22Rv1 (cell line): Measurements from ENCODE around the gene CD99L2.

Experiments
- H3K27ac ChIP-seq: fragments of 450-650 bp; 2 replicates; pipeline ENCODE4 v1.5.1; 2017
- ZFX ChIP-seq: fragments of 450-650 bp; IDR thresholded peaks from 2 replicates; pipeline ENCODE4 v1.6.1; 2017; ENCODE audit warnings: antibody characterized with exemption, borderline replicate concordance
- TF ChIP-seq, protein P1 (sequence below): fragments of 450-650 bp; IDR thresholded peaks from 2 replicates; pipeline ENCODE4 v1.5.1; 2017; ENCODE audit warnings: mild to moderate bottlenecking

Gene CD99L2, protein sequence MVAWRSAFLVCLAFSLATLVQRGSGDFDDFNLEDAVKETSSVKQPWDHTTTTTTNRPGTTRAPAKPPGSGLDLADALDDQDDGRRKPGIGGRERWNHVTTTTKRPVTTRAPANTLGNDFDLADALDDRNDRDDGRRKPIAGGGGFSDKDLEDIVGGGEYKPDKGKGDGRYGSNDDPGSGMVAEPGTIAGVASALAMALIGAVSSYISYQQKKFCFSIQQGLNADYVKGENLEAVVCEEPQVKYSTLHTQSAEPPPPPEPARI

DNA sequence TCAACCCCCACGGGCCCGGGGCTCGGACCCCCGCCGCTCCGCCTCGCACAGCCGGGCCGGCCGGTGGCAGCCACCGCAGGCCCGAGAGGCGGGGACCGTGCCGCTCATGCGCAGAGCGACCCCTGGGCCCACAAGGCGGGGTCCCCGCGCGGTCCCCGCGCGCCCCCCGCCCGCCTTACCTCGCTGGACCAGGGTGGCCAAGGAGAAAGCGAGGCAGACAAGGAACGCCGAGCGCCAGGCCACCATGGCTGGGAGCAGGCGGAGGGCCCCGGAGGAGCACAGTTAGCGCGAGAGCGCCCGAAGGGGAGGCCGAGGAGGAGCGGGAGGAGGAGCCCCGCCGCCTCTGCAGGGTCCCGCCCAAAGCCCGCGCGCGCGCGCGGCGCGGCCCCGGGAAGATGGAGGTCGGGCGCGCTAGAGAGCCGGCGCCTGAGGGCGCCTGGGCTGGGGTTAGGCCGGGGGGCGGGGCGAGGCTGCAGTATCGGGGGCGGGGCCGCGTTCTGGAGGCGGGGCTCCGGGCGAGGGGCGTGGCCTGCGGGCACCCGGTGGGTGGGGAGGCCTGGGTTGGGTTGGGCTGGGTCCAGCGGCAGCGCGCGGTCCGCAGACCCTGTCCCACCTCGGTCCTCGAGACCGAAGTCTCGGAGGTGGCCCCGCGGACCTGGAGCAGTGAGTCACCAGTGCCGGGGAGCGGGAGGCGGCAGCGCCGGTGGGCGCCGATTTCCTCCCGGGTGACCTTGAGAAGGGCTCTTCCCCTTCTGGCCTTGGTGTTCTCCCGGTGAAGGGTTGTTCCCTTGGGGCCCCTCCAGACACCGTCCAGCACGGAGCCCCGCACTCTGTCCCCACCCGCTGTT is at the start of gene CD99L2:
TSS of gene CD99L2 (minus strand) at position 326 of the 848 bp plus-strand sequence. CDS start at position 246, 80 bp downstream.
- H3K27ac ChIP-seq: peak within 1 kb of the TSS; percentile 52; the same call in 1 of the 2 replicates
- TF ChIP-seq ZFX: no peak
- TF ChIP-seq, protein P1, sequence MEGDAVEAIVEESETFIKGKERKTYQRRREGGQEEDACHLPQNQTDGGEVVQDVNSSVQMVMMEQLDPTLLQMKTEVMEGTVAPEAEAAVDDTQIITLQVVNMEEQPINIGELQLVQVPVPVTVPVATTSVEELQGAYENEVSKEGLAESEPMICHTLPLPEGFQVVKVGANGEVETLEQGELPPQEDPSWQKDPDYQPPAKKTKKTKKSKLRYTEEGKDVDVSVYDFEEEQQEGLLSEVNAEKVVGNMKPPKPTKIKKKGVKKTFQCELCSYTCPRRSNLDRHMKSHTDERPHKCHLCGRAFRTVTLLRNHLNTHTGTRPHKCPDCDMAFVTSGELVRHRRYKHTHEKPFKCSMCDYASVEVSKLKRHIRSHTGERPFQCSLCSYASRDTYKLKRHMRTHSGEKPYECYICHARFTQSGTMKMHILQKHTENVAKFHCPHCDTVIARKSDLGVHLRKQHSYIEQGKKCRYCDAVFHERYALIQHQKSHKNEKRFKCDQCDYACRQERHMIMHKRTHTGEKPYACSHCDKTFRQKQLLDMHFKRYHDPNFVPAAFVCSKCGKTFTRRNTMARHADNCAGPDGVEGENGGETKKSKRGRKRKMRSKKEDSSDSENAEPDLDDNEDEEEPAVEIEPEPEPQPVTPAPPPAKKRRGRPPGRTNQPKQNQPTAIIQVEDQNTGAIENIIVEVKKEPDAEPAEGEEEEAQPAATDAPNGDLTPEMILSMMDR: no peak

DNA sequence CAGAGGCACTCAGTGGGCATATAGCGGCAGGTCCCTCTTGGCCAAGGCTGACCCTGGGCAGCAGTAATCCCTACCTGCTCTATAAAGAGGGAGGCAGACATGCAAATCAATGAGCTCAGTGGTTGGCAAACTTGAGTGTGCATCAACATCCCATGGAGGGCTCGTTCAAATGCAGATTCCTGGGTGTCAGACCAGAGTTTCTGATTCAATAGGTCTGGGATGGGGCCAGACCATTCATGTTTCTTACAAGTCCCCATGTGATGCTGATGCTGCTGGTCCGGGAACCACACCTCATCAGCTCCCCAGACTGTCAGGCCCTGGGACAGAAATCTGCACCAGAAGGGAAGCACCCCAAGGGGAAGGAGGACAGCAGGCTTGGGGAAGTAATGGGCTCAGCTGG is 45.8 kb upstream of the CD99L2 start:
- H3K27ac ChIP-seq: no peak overlapping the region
- TF ChIP-seq ZFX: no peak

DNA sequence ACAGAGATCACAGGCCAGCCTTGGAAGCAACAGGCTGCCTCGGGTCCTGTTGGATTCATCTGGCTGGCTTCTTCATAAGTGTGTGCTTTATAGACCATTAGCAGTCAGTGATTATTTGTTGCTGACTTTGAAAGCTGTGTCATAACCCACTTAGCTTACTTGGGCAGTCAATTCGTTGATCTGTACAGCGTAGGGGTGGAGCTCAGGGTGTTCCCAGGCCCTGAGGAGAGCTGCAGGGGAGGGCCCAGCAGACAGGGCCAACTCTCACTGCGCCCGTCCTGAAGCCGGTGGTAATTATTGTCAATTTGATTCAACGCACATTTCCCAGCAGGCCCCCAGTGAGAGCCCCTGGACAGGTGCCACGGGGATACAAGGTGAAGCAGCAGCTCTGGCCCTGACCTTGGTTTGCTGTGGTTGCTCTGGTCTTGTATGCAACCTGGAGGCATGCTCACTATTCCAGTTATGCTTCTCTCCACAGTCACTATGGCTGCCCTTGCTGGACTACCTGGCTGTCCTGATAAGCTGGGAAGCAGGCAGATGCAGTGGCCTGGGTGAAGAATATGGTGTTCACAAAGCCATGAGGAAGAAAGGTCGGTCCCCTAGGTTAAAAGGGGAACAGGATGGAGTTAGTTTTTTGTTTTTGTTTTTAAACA is 44.6 kb upstream of the CD99L2 start:
- no peak overlapping the region for H3K27ac ChIP-seq
- TF ChIP-seq ZFX: no peak
- TF ChIP-seq, protein P1: no peak

DNA sequence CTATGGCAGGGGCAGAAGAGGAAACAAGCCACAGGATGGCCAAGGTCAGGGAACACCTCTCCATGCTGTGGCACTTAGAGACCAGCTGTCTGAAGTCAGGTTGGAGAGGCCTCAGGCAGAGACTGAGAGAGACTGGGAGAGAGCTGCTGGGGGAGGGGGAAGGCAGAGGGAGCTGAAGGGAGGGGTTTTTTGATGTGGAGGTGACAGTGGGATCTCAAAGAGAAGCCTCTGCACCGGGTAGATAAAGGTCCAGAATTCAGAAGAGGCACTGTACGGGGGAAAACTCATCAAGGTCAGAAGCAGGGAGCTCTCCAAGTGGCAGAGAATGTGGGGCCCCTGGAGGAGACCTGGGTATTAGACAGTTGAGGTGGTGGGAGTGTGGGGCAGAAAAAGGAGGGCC is 43.1 kb upstream of the CD99L2 start:
- H3K27ac ChIP-seq: no peak overlapping the region
- TF ChIP-seq ZFX: no peak
- TF ChIP-seq, protein P1: no peak

DNA sequence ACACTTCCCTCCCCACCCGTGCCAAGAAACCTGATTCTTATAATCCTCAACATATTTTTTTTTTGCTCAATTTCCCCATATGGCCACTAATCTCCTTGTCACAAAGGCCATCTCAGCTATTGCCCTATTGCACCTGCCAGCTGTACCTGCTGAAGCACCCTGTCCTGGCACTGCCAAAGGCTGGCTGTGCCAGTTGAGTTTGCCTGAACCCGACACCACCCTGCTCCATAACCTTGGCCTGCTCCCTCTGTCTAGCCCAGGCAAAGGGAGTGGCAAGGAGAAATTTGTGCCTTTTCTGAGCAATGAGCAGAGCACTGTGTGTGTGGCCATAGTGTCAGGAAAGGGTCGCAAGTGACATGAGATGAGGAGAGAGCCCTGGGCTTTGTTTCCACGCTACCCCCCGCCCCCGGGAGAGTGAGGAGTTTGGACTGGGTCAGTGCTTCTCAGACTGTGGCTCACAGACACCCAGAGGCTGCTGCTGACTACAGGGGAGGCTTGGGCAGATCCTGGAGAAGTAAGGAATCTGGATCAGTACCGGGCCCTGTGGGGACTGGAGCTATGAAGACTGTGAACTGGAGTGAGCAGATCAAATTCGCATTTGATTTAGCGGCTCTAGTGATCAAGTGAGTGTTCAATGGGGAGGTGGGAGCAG is 42.5 kb upstream of the CD99L2 start:
- H3K27ac ChIP-seq: no peak overlapping the region

DNA sequence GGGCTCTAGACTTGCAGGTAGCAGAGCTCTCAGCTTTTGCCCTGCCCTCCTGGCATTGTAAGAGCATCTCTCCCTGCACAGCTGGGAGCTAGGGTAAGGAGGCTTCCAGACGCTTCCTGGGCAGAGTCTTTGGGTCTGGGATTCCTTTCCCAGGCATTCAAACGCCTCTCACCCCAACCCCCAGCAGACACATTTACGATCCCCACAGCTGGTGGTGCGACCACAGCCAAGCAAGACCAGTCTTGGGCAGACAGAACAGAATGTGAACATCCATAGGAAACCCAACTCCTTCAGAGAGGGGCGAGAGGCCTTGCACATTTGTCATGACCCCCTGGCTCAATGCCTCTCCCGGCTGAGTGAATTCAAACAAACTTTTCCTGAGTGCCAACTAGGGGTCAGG is 38.1 kb upstream of the CD99L2 start:
- TF ChIP-seq, protein P1: no peak
- TF ChIP-seq ZFX: no peak
- H3K27ac ChIP-seq: no peak overlapping the region

More for the DNA sequence above, 42.5 kb upstream of the CD99L2 start:
- no peak for TF ChIP-seq ZFX
- TF ChIP-seq, protein P1: no peak

DNA sequence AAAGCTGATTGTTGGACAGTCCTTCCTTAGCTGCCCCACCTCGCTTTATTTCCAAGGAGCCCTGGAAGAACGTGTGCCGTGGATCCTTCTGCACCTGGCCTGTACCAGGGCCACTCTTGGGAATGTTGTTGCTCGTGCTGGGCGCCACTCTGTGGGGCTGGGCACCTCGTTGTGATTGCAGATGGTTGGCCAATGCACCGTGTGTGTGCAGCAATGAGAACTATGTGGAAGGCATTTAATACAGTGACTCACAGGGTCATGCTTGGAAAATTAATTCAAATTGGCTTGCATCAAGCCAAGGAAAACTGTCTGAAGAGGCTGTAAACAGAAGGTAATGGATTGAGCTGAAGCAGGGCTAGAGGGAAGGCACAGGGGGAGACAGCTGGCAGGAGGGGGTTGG is 37.0 kb upstream of the CD99L2 start:
- no peak overlapping the region for H3K27ac ChIP-seq
- TF ChIP-seq, protein P1: no peak
- no peak for TF ChIP-seq ZFX
